Measurements from ENCODE around the gene IFI35.
A peak's percentile ranks its signal among the peaks of the same experiment; 100 is the strongest.

Gene IFI35

GRCh38 chr17:42979511-42980273 lies 26.9 kb upstream of the IFI35 start, which contains the start of gene PTGES3L:
Gene PTGES3L (minus strand): TSS chr17:42980080. CDS start chr17:42980053, 27 bp downstream.
- H3K4me3 ChIP-seq (ENCODE audit: low read depth, low read length) = peak within 1 kb of the TSS; percentile 88
- DNase-seq (ENCODE audit: low read depth) = no peak
- TF ChIP-seq, protein P1, sequence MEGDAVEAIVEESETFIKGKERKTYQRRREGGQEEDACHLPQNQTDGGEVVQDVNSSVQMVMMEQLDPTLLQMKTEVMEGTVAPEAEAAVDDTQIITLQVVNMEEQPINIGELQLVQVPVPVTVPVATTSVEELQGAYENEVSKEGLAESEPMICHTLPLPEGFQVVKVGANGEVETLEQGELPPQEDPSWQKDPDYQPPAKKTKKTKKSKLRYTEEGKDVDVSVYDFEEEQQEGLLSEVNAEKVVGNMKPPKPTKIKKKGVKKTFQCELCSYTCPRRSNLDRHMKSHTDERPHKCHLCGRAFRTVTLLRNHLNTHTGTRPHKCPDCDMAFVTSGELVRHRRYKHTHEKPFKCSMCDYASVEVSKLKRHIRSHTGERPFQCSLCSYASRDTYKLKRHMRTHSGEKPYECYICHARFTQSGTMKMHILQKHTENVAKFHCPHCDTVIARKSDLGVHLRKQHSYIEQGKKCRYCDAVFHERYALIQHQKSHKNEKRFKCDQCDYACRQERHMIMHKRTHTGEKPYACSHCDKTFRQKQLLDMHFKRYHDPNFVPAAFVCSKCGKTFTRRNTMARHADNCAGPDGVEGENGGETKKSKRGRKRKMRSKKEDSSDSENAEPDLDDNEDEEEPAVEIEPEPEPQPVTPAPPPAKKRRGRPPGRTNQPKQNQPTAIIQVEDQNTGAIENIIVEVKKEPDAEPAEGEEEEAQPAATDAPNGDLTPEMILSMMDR (IDR thresholded peaks at IDR 0.05; ENCODE audit: low read depth, low read length, missing control alignments) = no peak

DNA sequence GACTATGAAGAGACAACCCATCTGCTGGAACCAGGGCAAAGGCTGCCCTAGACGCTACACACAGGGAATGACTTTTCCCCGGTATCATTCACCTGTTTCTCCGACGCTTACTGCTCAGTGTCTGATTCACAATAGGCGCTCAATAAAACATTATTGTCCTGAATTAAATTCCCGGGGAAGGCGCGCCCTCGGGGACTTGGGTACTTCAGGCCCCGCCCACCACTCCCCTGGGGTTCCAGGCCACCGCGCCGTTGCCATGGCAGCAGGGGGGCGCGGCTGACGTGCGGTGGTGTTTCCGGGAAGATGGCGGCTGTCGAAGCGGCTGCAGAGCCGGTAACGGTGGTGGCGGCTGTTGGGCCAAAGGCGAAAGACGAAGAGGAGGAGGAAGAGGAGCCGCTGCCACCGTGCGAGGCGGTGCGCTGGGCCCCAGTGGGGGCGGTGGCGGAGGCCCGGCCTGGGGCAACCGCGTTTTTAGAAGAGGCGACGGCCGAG lies 26.3 kb upstream of the IFI35 start, which contains the start of gene RUNDC1:
Gene RUNDC1 (plus strand): TSS at position 292 of the 492 bp plus-strand sequence. CDS start 12 bp downstream, at position 304.
- TF ChIP-seq, protein P1 (IDR thresholded peaks at IDR 0.05; ENCODE audit: low read depth, low read length, missing control alignments) = no peak
- H3K4me3 ChIP-seq (ENCODE audit: low read depth, low read length) = peak within 1 kb of the TSS; percentile 88
- no peak for DNase-seq (ENCODE audit: low read depth)

DNA sequence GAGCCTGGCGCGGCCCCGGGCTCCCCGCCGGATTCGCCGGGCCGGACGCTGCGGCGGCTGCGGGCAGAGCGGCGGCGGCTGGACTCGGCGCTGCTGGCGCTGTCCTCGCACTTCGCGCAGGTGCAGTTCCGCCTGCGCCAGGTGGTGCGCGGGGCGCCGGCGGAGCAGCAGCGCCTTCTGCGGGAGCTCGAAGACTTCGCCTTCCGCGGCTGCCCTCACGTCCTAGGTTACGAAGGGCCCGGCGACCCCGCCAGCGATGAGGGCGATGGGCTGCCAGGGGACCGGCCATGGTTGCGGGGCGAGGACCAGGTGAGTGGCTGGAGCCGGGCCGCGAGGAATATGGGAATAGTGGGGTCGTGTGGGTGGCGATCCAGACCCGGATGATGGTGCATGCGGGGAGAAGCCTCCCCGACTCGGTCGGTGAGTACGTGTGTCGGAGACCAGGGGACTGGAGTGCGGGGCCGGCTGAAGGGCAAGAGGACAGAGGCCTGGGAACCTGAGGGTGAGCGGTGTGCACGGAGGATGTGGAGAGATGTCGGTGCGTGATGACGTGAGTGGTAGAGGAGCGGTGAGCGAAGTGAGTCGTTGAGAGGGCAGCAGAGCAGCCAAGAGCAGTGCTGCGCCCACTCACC lies 25.7 kb upstream of the IFI35 start:
- no peak for DNase-seq (ENCODE audit: low read depth)
- peak overlapping the region; percentile 88 for H3K4me3 ChIP-seq (ENCODE audit: low read depth, low read length)

GRCh38 chr17:42982266-42982665 lies 24.3 kb upstream of the IFI35 start:
- no peak for DNase-seq (ENCODE audit: low read depth)
- TF ChIP-seq, protein P1 (IDR thresholded peaks at IDR 0.05; ENCODE audit: low read depth, low read length, missing control alignments) = no peak
- H3K4me3 ChIP-seq (ENCODE audit: low read depth, low read length) = no peak overlapping the region; the same call in 1 of the 2 replicates

More for the DNA sequence above, 25.7 kb upstream of the IFI35 start:
- TF ChIP-seq, protein P1 (IDR thresholded peaks at IDR 0.05; ENCODE audit: low read depth, low read length, missing control alignments) = peak; percentile 31

GRCh38 chr17:42985225-42985624 lies 21.4 kb upstream of the IFI35 start:
- TF ChIP-seq, protein P1 (IDR thresholded peaks at IDR 0.05; ENCODE audit: low read depth, low read length, missing control alignments) = no peak
- peak; percentile 80 for DNase-seq (ENCODE audit: low read depth)
- no peak overlapping the region; the same call in 1 of the 2 replicates for H3K4me3 ChIP-seq (ENCODE audit: low read depth, low read length)

- H3K4me3 ChIP-seq (ENCODE audit: low read depth, low read length) = no peak overlapping the region
- TF ChIP-seq, protein P1 (IDR thresholded peaks at IDR 0.05; ENCODE audit: low read depth, low read length, missing control alignments) = no peak
These were observed 17.4 kb upstream of the IFI35 start for GRCh38 chr17:42989141-42989540.

More at GRCh38 chr17:42989141-42989540, 17.4 kb upstream of the IFI35 start:
- no peak for DNase-seq (ENCODE audit: low read depth)
